Fibroblast of skin of abdomen (primary cell): ENCODE results near the gene NUBP2.

ENCODE experiments used
- DNase-seq: peaks from one replicate; pipeline ENCODE4 v3.0.0-alpha.2; 2013

The NUBP2 gene

GRCh38 chr16:1812732-1813163 is 30.0 kb downstream of the NUBP2 start:
- peak; percentile 48 for DNase-seq

- DNase-seq = no peak
Observed at GRCh38 chr16:1815461-1815860, 32.7 kb downstream of the NUBP2 start.

- DNase-seq = no peak
Observed at GRCh38 chr16:1816396-1817275, 33.9 kb downstream of the NUBP2 start.

GRCh38 chr16:1817276-1817589 is 34.5 kb downstream of the NUBP2 start:
- no peak for DNase-seq

- no peak for DNase-seq
Observed at GRCh38 chr16:1817716-1818115, 35.0 kb downstream of the NUBP2 start.

GRCh38 chr16:1818204-1818872 is 35.6 kb downstream of the NUBP2 start:
- no peak for DNase-seq

GRCh38 chr16:1818873-1819525 is 36.2 kb downstream of the NUBP2 start:
- DNase-seq = no peak

GRCh38 chr16:1819611-1820010 is 36.9 kb downstream of the NUBP2 start:
- no peak for DNase-seq

GRCh38 chr16:1820096-1820945 is 37.6 kb downstream of the NUBP2 start:
- DNase-seq = no peak

GRCh38 chr16:1820946-1821290 is 38.2 kb downstream of the NUBP2 start:
- DNase-seq = no peak

- no peak for DNase-seq
Observed at GRCh38 chr16:1821861-1822611, 39.3 kb downstream of the NUBP2 start.

GRCh38 chr16:1822801-1823200 is 40.0 kb downstream of the NUBP2 start:
- DNase-seq = no peak

GRCh38 chr16:1823821-1824220 is 41.1 kb downstream of the NUBP2 start:
- peak; percentile 11 for DNase-seq

GRCh38 chr16:1825381-1825863 is 42.7 kb downstream of the NUBP2 start:
- DNase-seq = no peak

- DNase-seq = no peak
Observed at GRCh38 chr16:1825864-1826690, 43.3 kb downstream of the NUBP2 start.

- DNase-seq = peak; percentile 92
Observed at GRCh38 chr16:1826691-1827573, 44.2 kb downstream of the NUBP2 start, which contains the start of the genes FAHD1 and HAGH. Gene FAHD1, plus strand, starts transcription at chr16:1827206. Its CDS starts 33 bp downstream, at chr16:1827239. Gene HAGH, minus strand, starts transcription at chr16:1826825. Its CDS starts 38 bp downstream, at chr16:1826787.

- no peak for DNase-seq
Observed at GRCh38 chr16:1828645-1829410, 46.1 kb downstream of the NUBP2 start.

- DNase-seq = no peak
Observed at GRCh38 chr16:1830213-1830612, 47.5 kb downstream of the NUBP2 start.
